Epidermal melanocyte (primary cell): Measurements from ENCODE around the gene KCNIP3.

Experiments
- DNase-seq: peaks from one replicate; pipeline ENCODE4 v3.0.0; 2011; ENCODE audit warnings: low spot score; ENCODE audit not compliant: insufficient read length

Gene KCNIP3

DNA sequence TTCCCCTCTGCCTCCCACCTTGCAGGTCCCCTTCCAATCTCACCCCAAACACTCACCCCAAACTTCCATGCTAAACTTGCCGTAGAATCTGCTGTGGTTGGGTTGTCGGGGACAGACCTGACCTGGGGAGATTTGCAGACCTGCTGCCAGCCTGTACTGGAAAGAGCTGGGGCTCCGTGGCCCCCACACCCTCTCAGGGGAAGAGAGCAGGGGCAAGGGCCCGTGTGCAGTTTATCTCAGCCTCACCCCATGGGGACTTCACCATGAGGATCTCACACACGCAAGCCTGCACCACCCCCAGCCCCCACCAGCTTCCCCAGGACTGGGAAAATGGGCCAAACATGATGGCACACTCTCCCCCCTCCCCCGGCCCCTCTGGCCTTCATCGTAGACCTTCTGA is 30.7 kb downstream of the KCNIP3 start:
- DNase-seq = no peak

DNA sequence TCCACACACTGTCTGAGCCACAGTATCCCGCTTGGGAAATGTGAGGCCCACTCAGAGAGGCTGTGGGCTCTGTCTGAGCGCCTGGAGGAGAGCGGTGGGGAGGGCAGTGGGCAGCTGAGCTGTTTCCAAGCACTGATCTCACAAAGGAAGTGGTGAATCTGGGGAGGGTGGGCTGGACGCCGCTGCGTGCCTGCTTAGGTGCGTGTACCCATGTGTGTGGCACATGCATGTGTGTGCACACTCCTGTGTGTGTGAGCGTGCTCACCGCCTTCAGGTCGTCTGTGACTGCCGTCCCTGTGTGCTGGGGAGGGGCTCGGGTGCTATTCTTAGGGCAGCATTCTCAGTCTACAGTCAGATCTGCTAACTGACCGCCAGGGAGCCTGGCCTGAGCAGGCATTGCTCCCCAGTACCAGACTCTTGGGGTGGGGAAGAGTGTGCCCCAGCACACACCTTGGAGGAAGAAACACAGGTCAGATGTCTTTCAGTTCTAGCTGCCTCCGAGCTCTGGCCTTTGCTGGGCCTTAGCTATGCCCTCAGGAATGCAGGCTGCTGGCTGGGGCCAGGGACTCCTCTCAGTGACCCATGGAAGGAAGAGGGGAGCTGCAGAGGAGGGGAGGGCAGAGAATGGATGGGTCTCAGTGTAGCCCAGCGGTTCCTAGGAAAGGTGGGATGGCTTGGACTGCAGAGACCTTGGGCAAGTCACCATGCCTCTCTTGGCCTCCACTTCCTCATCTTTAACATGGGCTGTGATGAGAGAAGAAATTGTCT is 31.4 kb downstream of the KCNIP3 start:
- no peak for DNase-seq

DNA sequence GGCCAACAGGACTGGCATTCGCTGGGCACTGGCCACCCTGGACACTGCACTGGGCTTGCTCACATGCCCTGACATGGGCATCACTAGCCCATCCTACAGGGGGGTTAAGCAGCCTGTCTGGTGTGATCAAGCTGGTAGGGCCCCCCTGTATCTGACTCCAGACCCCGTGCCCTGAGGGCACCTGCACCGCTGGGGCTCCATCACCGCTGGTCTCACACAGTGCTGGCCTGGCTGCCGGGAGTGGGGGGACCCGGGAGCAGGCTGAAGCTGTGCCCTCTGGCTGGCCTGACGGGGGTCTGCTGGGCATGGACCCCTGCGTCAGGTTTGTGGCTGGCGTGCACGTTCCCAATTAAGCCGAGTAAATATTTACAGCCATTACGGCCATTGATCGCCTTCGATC is 32.3 kb downstream of the KCNIP3 start:
- no peak for DNase-seq

DNA sequence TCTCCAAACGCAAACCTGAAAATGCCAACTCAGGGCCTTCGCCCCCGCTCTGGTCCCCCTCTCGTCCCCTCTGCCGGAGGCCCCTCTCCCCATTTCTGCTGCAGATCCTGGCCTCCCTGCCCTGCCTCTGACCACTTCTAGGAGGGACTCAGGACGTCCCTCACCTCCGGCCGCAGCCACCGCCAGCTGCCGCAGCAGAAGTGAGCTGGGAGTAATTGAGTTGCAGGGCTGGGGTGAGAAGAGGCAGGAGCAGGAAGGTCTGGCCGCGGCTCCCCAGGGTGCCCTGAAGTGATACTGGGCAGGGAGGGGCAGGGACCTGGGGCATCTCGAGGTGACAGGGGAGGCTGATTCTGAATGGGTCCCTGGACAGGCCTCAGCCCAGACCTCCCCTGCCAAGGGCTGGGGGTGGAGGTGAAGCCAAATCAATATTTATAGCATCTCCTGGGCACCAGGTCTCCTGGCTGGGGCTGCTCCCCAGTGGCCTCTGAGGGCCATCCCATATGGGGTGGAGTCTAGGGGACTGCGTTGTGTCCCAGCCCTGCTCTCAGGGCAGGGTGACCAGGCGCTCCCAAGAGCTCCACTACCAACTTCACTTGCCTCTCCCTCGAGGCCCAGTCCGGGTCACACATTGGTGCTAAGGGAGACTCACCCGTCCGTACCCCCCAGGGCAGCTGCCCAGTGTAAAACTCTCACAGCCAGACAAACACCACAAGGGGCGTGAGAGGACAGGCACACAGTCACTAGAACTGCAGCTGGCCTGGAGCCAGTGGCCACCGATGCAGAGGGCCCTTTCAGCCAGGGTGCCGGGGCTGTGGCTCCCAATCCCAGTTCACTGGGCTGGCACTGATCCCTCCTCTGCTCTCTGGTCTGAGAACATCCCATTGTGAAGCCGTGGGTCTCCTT is 33.0 kb downstream of the KCNIP3 start:
- DNase-seq = no peak

DNA sequence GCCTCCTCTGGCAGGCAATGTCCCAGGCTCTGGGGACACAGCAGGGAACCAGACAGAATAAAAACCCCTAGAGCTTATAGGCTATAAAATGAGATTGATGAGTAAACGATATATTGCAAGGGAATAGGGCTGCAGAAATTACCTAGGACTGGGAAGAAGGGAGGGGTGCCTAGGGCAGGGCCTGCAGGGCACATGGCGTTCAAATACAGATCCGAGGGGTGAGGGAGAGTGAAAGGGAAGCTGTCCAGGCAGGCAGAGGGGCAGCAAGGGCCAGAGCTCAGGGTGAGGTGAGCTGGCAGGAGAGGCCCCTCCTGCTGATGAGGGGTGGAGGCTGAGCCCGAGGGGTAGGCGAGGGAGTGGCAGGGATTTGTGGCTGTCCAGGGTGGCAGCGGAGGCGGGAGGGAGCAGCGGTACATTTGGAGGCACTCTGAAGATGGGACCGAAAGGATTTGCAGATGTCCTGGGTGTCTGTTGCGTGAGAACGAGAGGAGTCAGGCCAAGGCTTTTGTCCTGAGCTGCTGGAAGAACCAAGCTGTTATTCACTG is 33.7 kb downstream of the KCNIP3 start:
- no peak for DNase-seq

DNA sequence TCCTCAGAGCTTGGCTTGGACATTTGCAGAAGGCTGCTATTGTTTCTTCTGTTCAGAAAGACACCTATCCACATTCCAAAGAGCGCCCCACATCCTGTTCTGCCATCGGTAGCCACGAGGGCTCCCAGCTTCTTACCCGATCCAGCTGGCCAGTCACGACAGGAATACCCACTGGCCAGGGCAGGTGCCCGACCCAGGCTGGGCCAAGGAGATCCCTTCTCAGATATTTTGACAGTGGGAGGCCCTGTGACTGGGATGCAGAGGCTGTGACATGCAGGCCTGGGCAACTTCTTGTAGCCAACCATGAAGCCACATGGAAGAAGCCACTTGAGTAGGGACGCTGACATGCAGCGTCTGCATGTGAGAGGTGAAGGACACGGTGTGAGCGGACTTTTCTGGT is 34.5 kb downstream of the KCNIP3 start:
- DNase-seq = no peak

DNA sequence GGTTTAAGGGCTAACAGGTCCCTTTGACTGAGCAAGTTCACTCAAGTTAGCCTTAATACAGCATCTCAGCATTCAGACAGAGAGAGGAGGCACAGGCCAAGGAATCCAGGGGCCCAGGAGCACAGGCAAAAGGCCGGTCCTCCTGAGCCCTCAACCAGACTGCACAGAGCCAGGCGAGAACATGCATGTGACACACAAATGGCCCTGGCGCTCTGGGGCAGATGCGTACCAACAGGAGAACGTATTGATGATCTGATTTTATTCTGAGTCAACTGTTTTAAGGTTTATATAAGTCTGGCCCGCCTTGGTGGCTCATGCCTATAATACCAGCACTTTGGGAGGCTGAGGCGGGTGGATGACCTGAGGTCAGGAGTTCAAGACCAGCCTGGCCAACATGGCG is 34.9 kb downstream of the KCNIP3 start:
- DNase-seq = no peak

DNA sequence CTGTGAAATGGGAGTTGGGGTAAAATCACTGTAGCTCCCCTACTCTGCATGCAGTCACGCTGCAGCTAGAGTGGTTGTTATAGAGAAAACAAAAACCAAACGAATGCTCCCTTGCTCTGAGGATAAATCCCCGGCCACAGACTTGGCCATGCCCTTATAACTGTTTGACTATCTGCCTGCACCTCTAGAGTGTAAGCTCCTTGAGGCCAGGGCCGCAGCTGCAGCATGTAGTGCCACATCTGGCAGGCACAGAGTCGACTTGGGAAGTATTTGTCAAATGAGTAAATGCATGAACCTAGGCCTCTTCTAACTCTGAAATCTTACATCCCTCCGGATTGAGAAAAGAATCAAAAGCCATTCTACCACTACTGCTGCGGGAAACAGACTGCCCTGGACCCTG is 35.9 kb downstream of the KCNIP3 start:
- DNase-seq = no peak

DNA sequence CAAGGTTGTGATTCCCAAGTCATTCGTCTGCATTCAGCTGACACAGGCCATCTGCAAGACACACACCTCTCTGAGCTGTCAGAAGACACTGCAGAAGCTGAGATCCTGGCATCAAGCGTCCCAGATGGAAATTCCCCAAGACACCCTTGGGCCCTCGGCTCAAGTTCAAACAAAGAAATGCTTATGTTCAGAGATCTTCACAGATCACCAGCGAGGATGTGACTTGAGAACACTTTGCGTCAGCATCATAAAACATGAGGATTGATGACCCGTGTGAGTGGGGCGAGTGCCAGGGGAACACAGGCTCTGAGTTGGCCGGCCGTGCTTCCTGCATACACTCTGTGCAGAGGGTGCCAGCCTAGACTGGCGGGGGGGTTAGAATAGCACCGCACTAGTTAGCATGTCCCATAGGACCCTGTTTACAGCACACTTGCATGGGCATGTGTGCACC is 36.8 kb downstream of the KCNIP3 start:
- peak; percentile 89 for DNase-seq

DNA sequence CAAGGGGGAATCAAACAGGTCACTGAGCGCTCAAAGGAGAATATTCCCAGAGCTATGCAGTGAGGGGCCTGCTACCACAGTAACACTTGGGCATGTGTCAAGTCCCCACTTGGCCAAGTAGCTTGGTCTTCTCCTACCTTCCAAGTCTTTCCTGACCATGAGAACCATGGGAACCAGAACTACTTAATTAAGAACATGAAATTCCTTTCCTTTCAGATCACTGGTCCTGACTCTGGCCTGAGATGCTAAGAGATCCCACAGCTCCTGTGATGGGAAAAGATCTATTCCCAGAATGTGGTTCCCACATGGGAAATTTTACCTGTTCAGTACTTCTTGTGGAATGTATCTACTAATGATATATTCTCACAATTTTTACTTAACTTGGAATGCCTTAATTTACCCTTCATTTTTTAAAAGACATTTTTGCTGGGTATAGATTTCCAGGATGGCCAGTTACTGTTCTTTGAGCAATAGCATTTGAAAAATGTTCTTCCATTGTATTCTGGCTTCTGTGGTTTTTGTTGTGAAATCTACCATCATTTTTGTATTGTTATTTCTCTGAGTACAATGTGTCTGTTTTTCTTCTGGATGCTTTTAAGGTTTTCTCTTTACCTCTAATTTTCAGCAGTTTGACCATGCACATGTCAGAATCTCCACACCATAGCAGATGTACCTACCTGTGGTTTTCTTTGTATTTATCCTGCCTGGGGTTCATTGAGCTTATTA is 37.9 kb downstream of the KCNIP3 start:
- DNase-seq = no peak

DNA sequence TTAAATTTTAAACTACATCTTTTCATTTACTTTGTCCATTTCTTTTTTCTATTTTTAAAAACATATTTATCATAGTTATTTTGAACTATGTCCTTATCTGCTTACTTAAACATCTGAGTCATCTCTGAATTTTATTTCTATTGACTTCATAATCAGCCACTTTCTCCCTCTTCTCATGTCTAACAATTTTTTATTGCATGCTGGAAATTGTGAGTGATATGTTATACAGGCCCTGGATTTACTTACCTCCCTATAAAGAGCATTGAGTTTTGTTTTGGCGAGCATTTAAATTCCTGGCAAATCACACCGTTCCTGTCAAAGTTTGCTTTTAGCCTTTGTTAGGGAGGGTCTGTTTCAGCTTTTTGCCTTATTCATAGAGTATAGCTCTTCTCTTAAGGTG is 39.3 kb downstream of the KCNIP3 start:
- no peak for DNase-seq

DNA sequence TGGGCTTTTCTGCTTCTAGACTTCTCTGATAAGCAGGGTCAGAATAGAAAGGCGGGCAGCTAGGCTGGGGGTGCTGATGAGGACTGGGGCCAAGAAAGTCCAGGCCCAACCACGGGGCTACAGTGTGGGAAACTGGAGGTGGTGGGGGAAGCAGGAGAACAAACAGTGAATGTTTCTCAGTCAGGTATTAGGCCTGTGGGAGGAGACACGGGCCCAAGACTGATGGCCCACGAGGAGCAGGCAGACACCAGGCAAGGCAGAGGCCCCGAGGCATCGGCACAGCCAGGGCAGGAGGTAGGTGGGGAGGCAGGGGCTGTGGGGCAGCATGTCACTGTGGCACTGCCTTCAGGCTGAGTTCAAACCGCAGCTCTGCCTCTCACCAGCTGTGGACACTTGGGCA is 40.7 kb downstream of the KCNIP3 start:
- no peak for DNase-seq

DNA sequence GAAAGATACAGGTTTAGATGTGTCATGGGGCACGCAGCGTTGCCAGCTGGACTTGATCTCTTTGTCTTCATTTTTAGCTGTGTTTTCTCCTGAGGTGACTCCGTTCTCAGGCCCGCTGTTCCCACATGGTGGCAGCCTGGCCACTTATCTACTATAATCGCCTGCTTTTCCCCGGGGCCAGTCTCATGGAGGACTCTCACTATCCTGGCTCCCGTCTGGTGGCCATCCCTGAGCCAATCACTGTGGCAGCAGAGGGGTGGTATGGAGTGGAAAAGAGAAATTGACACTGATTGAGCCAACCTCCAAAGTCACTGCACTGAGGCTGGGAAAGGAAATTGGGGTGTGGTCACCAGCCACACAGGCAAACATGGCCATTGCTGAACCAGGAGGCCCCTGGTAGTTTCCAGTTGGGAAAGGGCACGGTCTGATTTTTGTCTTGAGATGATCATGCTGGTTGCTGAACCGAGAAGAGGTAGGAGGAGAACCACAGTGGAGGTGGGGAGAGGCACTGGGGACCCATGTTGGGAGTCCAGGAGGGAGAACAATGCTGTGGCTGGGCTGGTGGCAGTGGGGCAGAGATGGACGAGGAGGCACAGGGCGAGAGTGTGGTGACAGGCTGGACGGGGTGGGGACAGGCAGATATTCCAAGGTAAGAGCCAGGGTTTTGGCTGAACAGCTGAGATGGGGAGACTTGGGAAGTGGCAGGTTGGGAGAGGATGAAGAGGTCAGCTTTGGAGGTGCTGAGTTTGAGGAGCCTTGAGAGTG is 45.6 kb downstream of the KCNIP3 start:
- DNase-seq = no peak

DNA sequence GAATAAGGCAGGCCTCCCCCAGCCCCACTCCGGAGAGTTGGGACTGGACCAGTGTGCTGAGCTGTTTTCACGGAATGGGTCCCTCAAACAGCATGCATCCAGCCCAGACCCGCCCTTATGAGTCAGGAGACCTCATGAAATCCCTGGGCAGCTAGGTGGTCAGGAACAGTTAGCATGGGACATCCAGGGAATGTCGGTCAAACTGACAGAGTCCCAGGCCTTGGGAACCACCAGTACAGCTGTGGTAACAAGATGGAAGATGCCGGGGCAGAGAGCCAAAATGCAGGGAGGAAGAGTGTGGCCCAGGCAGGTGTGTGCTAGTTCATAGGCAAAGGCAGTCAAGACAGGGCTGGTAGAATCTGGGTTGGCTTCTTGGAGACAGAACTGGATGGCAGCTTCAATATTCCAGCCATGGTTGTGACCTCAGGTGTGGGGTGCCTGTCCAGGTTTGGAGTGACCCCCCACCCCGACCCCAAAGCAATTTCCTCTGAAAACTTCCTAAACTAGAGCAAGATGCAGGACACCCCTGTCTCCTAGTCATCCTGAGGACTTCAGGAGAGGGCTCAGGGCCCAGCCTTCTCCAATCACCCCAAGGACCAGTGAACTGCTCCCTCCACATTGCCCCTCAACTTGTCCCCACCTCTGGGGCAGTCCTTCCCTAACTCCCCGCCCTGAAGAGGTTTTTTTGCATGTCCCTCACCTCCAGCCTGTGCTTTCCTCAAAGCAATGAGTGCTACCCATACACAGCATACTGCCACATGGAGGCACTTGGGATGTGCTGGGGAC is 46.5 kb downstream of the KCNIP3 start:
- no peak for DNase-seq

DNA sequence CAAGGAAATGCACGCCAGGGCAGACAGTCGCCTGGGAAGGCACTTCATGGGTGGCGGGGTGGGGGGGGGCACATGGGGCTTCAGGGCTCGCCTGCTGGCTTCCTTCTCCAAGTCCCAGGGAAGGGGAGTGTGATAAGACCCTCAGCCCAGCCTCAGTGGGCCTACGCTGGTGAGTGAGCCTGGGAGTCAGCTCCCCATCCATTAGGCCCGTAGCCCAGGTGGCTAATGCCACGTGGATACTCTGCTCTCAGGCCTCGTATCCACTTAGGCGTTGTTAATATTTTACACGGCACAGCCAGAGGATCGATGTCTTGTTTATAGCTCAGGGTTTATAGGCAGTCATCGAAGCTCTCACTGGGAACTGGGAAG is 47.1 kb downstream of the KCNIP3 start:
- no peak for DNase-seq

DNA sequence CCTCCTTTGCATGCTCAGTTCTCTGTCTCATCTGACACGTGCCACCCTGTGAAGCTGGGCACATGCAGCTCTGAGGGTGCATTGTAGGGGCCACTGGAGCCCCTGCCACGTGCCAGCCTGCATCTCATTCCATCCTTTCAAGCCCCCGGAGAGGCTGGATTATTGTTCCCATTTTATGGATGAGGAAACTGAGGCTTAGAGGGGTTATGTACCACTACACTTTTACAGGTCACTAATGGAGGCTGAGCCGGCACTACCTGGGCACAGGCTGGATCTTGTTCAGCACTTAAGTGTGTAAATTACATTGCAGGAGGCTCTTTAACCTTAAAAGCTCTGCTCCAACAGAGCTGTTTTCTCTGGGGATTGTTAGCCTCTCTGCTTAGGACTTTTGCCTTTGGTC is 47.5 kb downstream of the KCNIP3 start:
- no peak for DNase-seq

DNA sequence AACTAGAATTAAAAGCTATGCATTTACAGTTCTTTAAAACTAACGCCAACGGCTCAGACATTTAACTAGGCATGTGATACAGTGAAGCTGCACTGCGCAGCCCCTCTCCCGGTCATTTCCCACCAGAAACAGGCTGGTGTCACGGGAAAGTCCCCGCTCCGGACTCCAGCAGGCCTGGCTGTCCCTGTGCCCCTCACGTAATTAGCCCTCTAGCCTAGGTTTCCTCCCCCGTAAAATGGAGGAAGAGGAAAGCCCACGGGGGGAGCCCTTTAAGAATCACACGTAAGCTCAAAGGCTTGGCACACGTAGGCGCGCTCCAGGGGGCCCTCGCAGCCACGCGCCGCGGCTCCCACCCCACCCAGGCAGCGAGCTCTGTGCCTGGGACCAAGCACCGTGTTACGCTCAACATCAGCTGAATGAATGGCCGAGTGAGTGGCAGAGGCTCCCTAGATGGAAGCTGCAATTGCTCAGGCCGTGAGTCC is 48.0 kb downstream of the KCNIP3 start:
- no peak for DNase-seq

DNA sequence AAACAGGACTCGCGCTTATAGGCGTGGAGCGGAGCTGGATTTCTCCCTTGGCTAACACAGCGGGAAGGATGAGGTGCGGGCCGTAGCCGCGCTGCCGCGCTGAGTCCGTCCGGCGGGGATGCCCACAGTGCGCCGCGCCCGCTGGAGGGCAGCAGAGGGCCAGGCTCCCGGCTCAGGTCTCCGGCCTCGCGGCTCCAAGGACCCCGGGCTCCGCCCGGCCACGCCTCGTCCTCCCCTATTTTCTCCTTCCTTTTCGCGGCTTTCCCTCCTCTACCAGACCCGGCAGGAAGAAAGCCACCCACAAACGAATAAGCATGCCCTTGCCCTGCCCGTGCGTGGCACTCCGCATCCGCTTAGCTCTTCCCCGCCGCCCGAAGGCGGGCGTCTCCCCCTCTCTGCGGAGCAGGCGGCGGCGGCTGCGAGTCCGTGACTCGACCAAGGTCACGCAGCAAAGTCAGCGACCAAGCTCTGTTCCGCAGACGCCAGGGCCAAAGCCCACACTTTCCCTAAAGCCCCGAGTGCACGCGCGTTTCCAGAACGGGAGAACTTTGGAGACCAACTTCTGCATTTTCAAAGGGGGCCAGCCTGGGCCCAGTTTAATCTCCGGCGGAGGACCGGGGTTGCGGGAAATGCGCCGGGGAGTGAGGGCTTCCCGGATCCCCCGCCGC is 48.5 kb downstream of the KCNIP3 start:
- peak; percentile 91 for DNase-seq

DNA sequence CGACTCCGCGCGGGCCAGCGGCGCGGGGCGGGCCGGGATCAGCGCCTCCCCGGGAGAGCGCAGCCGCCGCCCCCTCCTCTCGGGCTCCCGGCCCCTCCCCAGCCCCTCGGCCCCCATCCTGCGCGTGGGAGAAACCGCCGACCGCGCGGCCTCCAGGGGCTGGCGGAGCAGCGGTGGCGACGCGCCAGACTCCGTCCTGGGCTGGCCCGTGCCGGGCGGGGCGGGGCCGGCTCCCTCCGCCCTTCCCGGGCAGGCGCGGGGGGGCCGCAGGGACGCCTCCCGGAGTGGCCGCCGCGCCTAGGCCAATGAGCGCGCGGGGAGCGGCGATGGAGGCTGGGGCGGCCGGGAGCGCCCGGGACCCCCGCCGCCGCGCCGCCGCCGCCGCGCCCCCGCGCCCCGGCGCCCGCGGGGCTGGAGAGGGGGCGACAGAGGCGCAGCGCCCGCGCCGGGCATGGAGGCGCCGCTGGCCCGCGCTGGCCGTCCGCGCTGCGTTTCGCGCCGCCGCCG is 49.1 kb downstream of the KCNIP3 start:
- peak; percentile 57 for DNase-seq
